Caco-2 (cell line): ENCODE data around the gene NBDY. TPM values are rescaled to one million over a fixed set of nuclear protein-coding genes. Genes with fewer than 3 reads are reported as not detected.

Experiments used
- BruUV-seq: library from RNA; stranded (reverse); fragments of 400-500 nt; replicated peaks from 2 replicates; lab custom pipeline; 2021; lab: Mats Ljungman, UMichigan
- CTCF ChIA-PET: fragments of 300-600 bp; sonication (Branson Sonifier 250); formaldehyde crosslinking; loops from one replicate; lab custom pipeline; 2022; ENCODE audit warnings: antibody characterized with exemption; lab: Charles Lee
- POLR2A ChIA-PET: fragments of 300-600 bp; sonication (Branson Sonifier 250); formaldehyde crosslinking; loops from one replicate; lab custom pipeline; 2022; ENCODE audit warnings: antibody characterized with exemption; lab: Charles Lee
- DNase-seq, 2 experiments: peaks; one replicate each; pipeline versions ENCODE4 v3.0.0 to v3.0.0-alpha.2; 2020 to 2022
- H3K27me3 ChIP-seq: replicated peaks from 2 replicates; pipeline ENCODE4 v1.6.0; 2011; ENCODE audit warnings: low read length; ENCODE audit not compliant: control insufficient read depth, insufficient read depth
- H3K36me3 ChIP-seq: 2 replicates; pipeline ENCODE4 v1.5.1; 2011; ENCODE audit warnings: low read length; ENCODE audit not compliant: control insufficient read depth, insufficient read depth
- H3K4me1 ChIP-seq: fragments of 250-450 bp; sonication (Bioruptor Pico); 2 replicates; pipeline ENCODE4 v1.5.1; 2020; ENCODE audit warnings: mild to moderate bottlenecking
- H3K4me3 ChIP-seq: 2 replicates; pipeline ENCODE4 v1.5.1; 2011; ENCODE audit warnings: low read depth, mild to moderate bottlenecking, control low read depth, low read length
- H3K9me3 ChIP-seq: fragments of 250-450 bp; sonication (Bioruptor Pico); 2 replicates; pipeline ENCODE4 v1.5.1; 2020; ENCODE audit warnings: mild to moderate bottlenecking, moderate library complexity
- H3K27ac Mint-ChIP-seq: one replicate; pipeline ENCODE4 v1.8.0; 2022; ENCODE audit warnings: mixed read lengths; ENCODE audit not compliant: unreplicated experiment
- H3K27me3 Mint-ChIP-seq: one replicate; pipeline ENCODE4 v1.8.0; 2022; ENCODE audit warnings: mixed read lengths; ENCODE audit not compliant: insufficient read depth, unreplicated experiment
- H3K36me3 Mint-ChIP-seq: one replicate; pipeline ENCODE4 v1.8.0; 2022; ENCODE audit warnings: mild to moderate bottlenecking, mixed read lengths; ENCODE audit not compliant: insufficient read depth, unreplicated experiment
- H3K4me1 Mint-ChIP-seq: one replicate; pipeline ENCODE4 v1.8.0; 2022; ENCODE audit warnings: low read depth, mixed read lengths; ENCODE audit not compliant: unreplicated experiment
- H3K4me3 Mint-ChIP-seq: one replicate; pipeline ENCODE4 v1.8.0; 2022; ENCODE audit warnings: mild to moderate bottlenecking, moderate library complexity, mixed read lengths; ENCODE audit not compliant: unreplicated experiment
- H3K9me3 Mint-ChIP-seq: one replicate; pipeline ENCODE4 v1.8.0; 2022; ENCODE audit warnings: mixed read lengths; ENCODE audit not compliant: unreplicated experiment
- CTCF ChIP-seq, 2 experiments: fragments of 200-600 bp in 1 of 2; IDR thresholded peaks; 1 replicate in 1 of 2; 2 replicates in 1 of 2; pipeline versions ENCODE4 v1.5.1 to v1.8.0; 2011 to 2022; ENCODE audit warnings: antibody characterized with exemption in 1 of 2, control low read depth in 1 of 2, inconsistent platforms in 1 of 2, low read depth in 1 of 2, low read length in 1 of 2, mild to moderate bottlenecking in 1 of 2, moderate library complexity in 1 of 2; ENCODE audit not compliant: insufficient read depth in 1 of 2, severe bottlenecking in 1 of 2, unreplicated experiment in 1 of 2
- intact Hi-C: fragments of 100-400 bp; cut with micrococcal nuclease; formaldehyde crosslinking; loops from one replicate; pipeline ENCODE4 v1.10.0; 2022; ENCODE audit not compliant: unreplicated experiment
- total RNA-seq: library from RNA; stranded (reverse); gene quantifications from 2 replicates; pipeline ENCODE4 v1.2.3, GENCODE V29; 2022

NBDY gene
- total RNA-seq, 1 experiment from 2014 or later: 29.4 TPM

GRCh38 chrX:56782352-56782751 is 53.3 kb downstream of the NBDY start:
- Histone ChIP-seq H3K4me1 (no peaks in the 10 kb centered on the region), H3K9me3 (no peaks in the 10 kb centered on the region), H3K27me3 (no peaks in the 10 kb centered on the region), H3K4me3 (no peak overlapping the region), H3K36me3 (no peaks in the 10 kb centered on the region)
- Mint-ChIP-seq H3K9me3 (no peaks in the 10 kb centered on the region), H3K36me3 (peaks cover 6% of the 10 kb centered on the region), H3K27ac (no peak overlapping the region), H3K27me3 (no peaks in the 10 kb centered on the region), H3K4me3 (no peak overlapping the region), H3K4me1 (no peaks in the 10 kb centered on the region)
- ChIA-PET CTCF (no interaction called here), POLR2A (no interaction called here)
- no peak for TF ChIP-seq CTCF (IDR thresholded peaks at IDR 0.05; ENCODE audit: insufficient read depth in 1 of 2, low read depth in 1 of 2, low read length in 1 of 2, severe bottlenecking in 1 of 2, unreplicated experiment in 1 of 2)
- BruUV-seq: no TSS peak
- DNase-seq: no peak
- intact Hi-C loops: no loop called here

GRCh38 chrX:56782791-56783449 is 53.9 kb downstream of the NBDY start:
- intact Hi-C loops: no loop called here
- H3K4me3 ChIP-seq: no peak overlapping the region
- CTCF ChIA-PET: no interaction called here

DNA sequence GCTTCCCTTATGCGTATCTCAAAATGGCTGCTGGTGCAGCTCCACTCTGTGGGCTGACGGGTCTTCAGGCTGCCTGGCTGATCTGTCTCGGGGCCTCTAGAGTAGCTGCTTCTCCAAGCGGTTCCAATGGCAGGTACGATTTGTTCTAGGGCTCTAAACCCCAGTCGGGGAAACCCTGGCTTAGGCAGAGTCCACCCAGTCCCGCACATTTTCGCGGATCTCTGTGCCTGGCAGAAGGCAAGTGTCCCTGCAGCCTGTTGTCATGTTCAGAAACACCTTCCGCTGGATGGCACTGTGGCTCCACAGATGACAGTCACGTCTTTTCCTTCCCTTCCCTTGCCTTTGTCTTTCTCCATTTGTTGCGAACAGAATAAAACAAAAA is 54.4 kb downstream of the NBDY start:
- ChIA-PET POLR2A (no interaction called here), CTCF (no interaction called here)
- peaks cover 6% of the 10 kb centered on the region for H3K36me3 Mint-ChIP-seq
- H3K9me3 ChIP-seq: no peaks in the 10 kb centered on the region
- H3K9me3 Mint-ChIP-seq: no peaks in the 10 kb centered on the region
- H3K36me3 ChIP-seq: no peaks in the 10 kb centered on the region
- H3K4me1 ChIP-seq: no peaks in the 10 kb centered on the region
- TF ChIP-seq CTCF (IDR thresholded peaks at IDR 0.05; ENCODE audit: insufficient read depth in 1 of 2, low read depth in 1 of 2, low read length in 1 of 2, severe bottlenecking in 1 of 2, unreplicated experiment in 1 of 2): no peak
- no peaks in the 10 kb centered on the region for H3K27me3 Mint-ChIP-seq
- no peak overlapping the region for H3K27ac Mint-ChIP-seq
- no peak overlapping the region for H3K4me3 ChIP-seq
- intact Hi-C loops: no loop called here
- no TSS peak for BruUV-seq
- H3K4me3 Mint-ChIP-seq: no peak overlapping the region
- no peaks in the 10 kb centered on the region for H3K4me1 Mint-ChIP-seq
- H3K27me3 ChIP-seq: no peaks in the 10 kb centered on the region
- no peak for DNase-seq

More at GRCh38 chrX:56782791-56783449, 53.9 kb downstream of the NBDY start:
- Histone ChIP-seq H3K27me3 (no peaks in the 10 kb centered on the region), H3K36me3 (no peaks in the 10 kb centered on the region), H3K4me1 (no peaks in the 10 kb centered on the region), H3K9me3 (no peaks in the 10 kb centered on the region)
- DNase-seq: no peak
- no peak for TF ChIP-seq CTCF (IDR thresholded peaks at IDR 0.05; ENCODE audit: insufficient read depth in 1 of 2, low read depth in 1 of 2, low read length in 1 of 2, severe bottlenecking in 1 of 2, unreplicated experiment in 1 of 2)
- no peaks in the 10 kb centered on the region for H3K4me1 Mint-ChIP-seq
- BruUV-seq: no TSS peak
- no peaks in the 10 kb centered on the region for H3K9me3 Mint-ChIP-seq
- H3K4me3 Mint-ChIP-seq: no peak overlapping the region
- POLR2A ChIA-PET: no interaction called here
- no peaks in the 10 kb centered on the region for H3K27me3 Mint-ChIP-seq
- H3K36me3 Mint-ChIP-seq: peaks cover 6% of the 10 kb centered on the region
- no peak overlapping the region for H3K27ac Mint-ChIP-seq
